Measurements from ENCODE around the gene ATP2B3.

ATP2B3 gene

GRCh38 chrX:153521034-153521433, 3.6 kb downstream of the ATP2B3 start:
- TF ChIP-seq POLR2AphosphoS5 (IDR thresholded peaks at IDR 0.05; ENCODE audit: low read depth, low read length) (no peak), SIN3A (IDR thresholded peaks at IDR 0.05; ENCODE audit: borderline replicate concordance, insufficient read depth, low read length) (no peak), REST (IDR thresholded peaks at IDR 0.05; ENCODE audit: insufficient read depth in 1 of 2, low read depth in 2 of 2, low read length in 2 of 2) (no peak), TAF1 (IDR thresholded peaks at IDR 0.05; ENCODE audit: borderline replicate concordance, insufficient read depth, low read length) (no peak), FOXP2 (optimal IDR thresholded peaks at IDR 0.05; ENCODE audit: borderline replicate concordance, extremely low read depth, extremely low read length, insufficient read depth) (no peak)

- TF ChIP-seq TAF1 (IDR thresholded peaks at IDR 0.05; ENCODE audit: borderline replicate concordance, insufficient read depth, low read length), result no peak
- TF ChIP-seq POLR2AphosphoS5 (IDR thresholded peaks at IDR 0.05; ENCODE audit: low read depth, low read length), result no peak
- no peak for TF ChIP-seq SIN3A (IDR thresholded peaks at IDR 0.05; ENCODE audit: borderline replicate concordance, insufficient read depth, low read length)
- TF ChIP-seq REST (IDR thresholded peaks at IDR 0.05; ENCODE audit: insufficient read depth in 1 of 2, low read depth in 2 of 2, low read length in 2 of 2), result no peak
- TF ChIP-seq FOXP2 (optimal IDR thresholded peaks at IDR 0.05; ENCODE audit: borderline replicate concordance, extremely low read depth, extremely low read length, insufficient read depth), result no peak
Measured at GRCh38 chrX:153522259-153522658, 4.8 kb downstream of the ATP2B3 start.

GRCh38 chrX:153523269-153523668, 5.8 kb downstream of the ATP2B3 start:
- TF ChIP-seq FOXP2 (optimal IDR thresholded peaks at IDR 0.05; ENCODE audit: borderline replicate concordance, extremely low read depth, extremely low read length, insufficient read depth) (no peak), REST (IDR thresholded peaks at IDR 0.05; ENCODE audit: insufficient read depth in 1 of 2, low read depth in 2 of 2, low read length in 2 of 2) (no peak), TAF1 (IDR thresholded peaks at IDR 0.05; ENCODE audit: borderline replicate concordance, insufficient read depth, low read length) (no peak), POLR2AphosphoS5 (IDR thresholded peaks at IDR 0.05; ENCODE audit: low read depth, low read length) (no peak), SIN3A (IDR thresholded peaks at IDR 0.05; ENCODE audit: borderline replicate concordance, insufficient read depth, low read length) (no peak)

GRCh38 chrX:153524234-153524633, 6.8 kb downstream of the ATP2B3 start:
- TF ChIP-seq POLR2AphosphoS5 (IDR thresholded peaks at IDR 0.05; ENCODE audit: low read depth, low read length), result no peak

GRCh38 chrX:153525451-153525850, 8.0 kb downstream of the ATP2B3 start:
- TF ChIP-seq SIN3A (IDR thresholded peaks at IDR 0.05; ENCODE audit: borderline replicate concordance, insufficient read depth, low read length) (no peak), TAF1 (IDR thresholded peaks at IDR 0.05; ENCODE audit: borderline replicate concordance, insufficient read depth, low read length) (no peak), POLR2AphosphoS5 (IDR thresholded peaks at IDR 0.05; ENCODE audit: low read depth, low read length) (no peak), FOXP2 (optimal IDR thresholded peaks at IDR 0.05; ENCODE audit: borderline replicate concordance, extremely low read depth, extremely low read length, insufficient read depth) (no peak), REST (IDR thresholded peaks at IDR 0.05; ENCODE audit: insufficient read depth in 1 of 2, low read depth in 2 of 2, low read length in 2 of 2) (no peak)

Measured in PFSK-1 (cell line).